Activated CD4-positive, alpha-beta T cell treated with anti-CD3 and anti-CD28 coated beads for 1 hour (primary cell): ENCODE measurements around the gene MICAL3.
A peak's percentile ranks its signal among the peaks of the same experiment; 100 is the strongest.
"Not testable (repeated sequence)": the region's sequence is repeated elsewhere in the genome, so short reads cannot be mapped to it uniquely, and the experiment has no call there.

Experiments
- DNase-seq: peaks from one replicate; pipeline ENCODE4 v3.0.0-alpha.2; 2020

Gene MICAL3, protein sequence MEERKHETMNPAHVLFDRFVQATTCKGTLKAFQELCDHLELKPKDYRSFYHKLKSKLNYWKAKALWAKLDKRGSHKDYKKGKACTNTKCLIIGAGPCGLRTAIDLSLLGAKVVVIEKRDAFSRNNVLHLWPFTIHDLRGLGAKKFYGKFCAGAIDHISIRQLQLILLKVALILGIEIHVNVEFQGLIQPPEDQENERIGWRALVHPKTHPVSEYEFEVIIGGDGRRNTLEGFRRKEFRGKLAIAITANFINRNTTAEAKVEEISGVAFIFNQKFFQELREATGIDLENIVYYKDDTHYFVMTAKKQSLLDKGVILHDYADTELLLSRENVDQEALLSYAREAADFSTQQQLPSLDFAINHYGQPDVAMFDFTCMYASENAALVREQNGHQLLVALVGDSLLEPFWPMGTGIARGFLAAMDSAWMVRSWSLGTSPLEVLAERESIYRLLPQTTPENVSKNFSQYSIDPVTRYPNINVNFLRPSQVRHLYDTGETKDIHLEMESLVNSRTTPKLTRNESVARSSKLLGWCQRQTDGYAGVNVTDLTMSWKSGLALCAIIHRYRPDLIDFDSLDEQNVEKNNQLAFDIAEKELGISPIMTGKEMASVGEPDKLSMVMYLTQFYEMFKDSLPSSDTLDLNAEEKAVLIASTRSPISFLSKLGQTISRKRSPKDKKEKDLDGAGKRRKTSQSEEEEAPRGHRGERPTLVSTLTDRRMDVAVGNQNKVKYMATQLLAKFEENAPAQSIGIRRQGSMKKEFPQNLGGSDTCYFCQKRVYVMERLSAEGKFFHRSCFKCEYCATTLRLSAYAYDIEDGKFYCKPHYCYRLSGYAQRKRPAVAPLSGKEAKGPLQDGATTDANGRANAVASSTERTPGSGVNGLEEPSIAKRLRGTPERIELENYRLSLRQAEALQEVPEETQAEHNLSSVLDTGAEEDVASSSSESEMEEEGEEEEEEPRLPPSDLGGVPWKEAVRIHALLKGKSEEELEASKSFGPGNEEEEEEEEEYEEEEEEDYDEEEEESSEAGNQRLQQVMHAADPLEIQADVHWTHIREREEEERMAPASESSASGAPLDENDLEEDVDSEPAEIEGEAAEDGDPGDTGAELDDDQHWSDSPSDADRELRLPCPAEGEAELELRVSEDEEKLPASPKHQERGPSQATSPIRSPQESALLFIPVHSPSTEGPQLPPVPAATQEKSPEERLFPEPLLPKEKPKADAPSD (N-terminal part only)

DNA sequence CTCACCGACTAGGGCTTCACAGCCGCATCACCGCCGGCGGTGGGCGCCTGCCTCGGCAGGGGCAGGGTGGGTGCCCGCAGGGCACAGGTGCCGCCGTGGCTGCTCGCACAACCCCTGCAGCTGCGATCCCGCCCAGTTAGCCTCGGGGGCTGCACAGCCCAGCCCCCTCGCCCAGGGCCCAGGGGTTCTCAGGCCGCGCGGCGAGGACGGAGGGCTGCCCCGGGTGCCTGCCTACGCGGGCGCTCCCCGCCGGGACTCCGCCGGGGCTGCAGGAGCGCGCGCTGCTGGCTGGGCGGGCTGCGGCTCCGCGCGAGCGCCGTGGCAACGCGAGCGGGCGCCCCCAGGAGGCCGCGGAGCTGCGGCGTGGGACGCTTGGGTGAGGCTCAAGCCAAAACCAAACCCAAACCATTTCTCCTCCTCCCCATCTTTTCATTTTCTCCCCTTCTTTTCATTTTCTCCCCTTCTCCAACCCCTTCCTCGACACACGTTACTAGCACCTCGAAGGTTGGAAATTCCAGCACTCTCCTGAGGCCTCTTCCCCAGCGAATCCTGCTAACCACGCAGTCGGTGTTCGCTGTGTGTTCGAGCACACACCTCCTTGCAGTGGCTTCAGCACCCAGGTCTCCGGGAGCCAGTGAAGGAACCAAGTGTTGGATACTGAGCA, at the start of gene MICAL3:
TSS of gene MICAL3 (minus strand) at position 286 of the 664 bp plus-strand sequence. CDS start 117,749 bp downstream, outside the sequence.
- DNase-seq, result peak; percentile 41

DNA sequence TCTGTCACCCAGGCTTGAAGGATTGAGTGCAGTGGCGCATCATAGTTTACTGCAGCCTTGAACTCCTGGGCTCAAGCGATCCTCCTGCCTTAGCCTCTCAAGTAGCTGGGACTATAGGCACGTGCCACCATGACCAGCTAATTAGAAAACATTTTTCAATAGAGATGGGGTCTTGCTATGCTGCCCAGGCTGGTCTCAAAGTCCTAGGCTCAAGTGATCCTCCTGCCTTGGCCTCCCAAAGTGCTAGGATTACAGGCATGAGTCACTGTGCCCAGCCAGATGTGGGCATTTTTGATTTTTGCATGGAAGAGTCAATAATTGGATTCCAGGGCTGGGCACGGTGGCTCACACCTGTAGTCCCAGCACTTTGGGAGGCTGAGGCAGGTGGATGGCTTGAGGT, 49.6 kb upstream of the MICAL3 start:
- not testable (repeated sequence) for DNase-seq

DNA sequence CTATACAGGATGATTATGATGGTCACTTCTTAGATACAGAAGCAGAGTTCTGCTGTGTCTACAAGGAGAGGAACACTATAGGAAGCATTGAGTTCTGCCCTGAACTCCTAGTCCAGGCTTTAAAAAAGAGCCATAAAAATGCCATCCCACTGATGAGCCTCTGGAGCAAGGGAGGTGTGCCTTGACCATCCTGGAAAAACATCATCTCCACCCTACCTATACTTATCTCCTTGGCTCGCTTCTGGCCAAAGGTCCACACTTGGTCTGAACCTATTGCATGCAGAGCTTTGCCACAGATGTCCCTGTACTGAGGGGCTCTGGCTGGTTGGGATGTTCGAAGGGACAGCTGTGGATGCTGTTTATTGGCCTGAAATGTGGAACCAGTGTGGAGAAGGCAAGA, 49.1 kb upstream of the MICAL3 start:
- DNase-seq, result no peak

DNA sequence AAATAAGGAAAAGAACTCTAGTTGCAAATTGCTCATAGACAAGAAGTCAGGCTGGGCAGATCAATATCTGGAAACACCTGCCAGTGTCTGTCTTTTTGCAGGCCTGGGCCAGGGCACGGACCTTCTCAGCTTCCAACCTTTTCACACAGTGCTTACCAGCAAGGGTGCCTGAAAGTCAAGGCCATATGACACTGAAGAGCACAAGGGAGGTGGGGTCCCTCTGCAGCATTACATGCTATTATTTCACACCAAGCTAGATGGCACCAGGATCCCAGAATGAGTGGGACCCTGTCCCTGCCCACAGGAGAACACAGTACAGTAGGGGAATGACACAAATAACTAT, 47.6 kb upstream of the MICAL3 start:
- DNase-seq, result no peak

DNA sequence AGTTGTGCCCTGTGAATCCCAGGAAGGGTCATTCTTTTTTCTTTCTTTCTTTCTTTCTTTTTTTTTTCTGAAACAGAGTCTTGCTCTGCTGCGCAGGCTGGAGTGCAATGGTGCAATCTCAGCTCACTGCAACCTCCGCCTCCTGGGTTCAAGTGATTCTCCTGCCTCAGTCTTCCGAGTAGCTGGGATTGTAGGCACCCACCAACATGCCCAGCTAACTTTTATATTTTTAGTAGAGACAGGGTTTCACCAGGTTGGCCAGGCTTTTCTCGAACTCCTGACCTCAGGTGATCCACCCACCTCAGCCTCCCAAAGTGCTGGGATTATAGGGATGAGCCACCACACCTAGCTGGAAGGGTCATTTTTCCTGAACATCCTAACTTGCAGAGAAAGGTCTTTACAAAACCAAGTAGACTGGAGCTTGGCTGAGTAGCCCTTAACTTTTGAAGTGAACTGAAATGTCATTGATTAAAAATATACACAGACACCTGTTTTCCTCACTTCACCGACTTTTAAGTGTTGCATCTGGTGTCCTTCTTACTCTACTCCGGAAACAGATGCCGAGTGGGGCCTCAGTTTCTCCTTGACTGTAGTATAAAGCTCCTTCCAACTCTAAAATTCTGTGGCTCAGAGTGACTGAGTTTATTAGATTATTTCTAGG, 47.1 kb upstream of the MICAL3 start:
- DNase-seq, result not testable (repeated sequence)

DNA sequence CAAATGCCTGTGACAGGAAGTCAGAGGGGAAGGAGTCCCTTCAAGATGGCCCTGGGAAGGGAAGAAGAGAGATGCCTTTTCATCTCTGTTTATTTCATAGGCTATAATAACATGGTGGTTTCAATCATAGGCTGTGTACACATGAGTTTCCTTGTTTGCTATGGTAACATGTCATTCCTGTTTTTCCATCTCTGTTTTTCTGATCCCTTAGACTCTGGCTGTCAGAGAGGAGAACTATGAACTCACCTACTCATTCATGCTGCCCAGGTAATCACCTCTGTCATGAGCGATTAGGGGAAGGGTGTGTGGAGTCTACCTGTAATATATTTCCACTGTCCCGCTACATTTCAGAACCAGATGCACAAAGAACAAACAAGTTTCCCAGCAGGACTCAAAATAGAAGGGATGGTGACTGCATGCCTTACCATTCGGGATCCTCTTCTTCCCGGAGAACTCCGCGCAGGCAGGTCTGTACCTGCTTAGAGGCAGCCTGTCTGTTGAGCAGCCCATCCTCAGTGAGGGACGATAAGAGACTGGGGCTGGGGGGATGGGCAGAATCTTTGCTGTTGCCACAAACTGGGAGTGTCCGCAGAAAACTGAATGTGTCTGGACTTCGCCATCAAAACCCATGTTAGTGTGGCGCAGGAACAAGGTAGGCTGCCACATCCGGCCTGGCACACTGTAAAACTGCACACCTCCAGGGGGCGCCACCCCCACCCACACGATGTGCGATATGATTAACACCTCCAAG, 46.4 kb upstream of the MICAL3 start:
- no peak for DNase-seq

DNA sequence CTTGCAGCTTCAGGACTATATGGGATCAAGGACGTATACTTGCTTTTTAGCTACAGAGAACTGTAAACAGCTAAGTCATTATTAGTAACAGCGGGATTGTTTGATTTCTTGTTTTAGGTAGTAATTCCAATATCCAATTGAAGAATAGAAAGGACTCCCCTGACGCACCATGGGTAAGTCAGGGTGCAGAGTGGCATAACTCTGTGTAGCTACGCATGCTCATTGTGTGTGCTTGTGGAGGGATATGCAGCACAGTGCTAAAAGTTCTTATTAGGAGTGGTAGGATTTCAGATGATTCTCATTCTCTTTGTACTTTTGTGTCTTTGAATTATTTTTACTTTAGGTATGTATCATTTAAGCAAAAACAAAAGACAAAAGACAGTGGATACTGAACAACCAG, 45.7 kb upstream of the MICAL3 start:
- no peak for DNase-seq

DNA sequence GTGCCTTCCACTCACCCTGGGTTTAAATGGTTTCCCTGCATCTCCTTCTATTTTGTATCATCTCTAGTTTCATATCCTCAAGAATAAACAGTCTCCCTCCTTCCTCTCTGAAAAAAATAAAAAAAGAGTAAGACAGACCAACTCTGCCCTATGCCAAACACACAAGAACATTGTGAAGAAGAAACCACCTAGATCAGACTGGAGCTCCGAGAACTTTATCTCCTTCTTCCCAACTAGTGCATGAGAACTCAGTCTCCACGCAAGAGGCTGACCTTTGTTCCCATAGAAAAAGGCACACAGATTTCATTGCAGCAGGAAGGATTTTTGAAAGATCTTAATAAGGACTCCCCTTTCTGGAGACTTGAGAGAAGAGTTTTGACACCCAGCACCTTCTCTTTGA, 44.7 kb upstream of the MICAL3 start:
- no peak for DNase-seq

DNA sequence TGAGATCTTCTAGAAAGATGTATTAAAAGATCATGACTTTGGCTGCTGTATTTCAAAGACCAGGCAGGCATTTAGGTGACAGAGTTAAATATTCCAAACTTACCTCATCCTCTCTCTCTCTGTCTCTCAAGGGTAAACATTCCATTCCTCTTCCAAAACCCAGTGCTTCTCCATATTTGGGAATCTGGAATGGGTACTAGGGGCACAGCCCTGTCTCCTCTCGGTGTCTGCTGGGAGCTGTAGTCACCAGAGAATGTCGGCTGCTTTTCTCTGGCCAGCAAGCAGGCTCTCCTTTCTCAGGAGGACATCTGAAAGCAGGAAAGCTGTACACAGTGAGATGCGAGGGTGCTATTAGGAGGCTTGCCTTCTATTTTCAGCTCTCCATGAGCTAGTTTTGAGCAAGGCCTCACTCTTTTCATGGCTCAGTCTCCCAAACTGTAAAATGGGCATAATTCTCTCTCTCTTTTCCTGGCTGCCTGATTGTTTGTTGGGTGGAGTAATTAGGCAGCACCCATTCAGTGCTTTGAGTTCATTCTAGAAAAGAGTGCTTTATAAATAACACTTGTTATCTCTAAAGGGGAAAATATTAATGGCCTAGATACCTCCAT, 44.1 kb upstream of the MICAL3 start:
- DNase-seq, result no peak

DNA sequence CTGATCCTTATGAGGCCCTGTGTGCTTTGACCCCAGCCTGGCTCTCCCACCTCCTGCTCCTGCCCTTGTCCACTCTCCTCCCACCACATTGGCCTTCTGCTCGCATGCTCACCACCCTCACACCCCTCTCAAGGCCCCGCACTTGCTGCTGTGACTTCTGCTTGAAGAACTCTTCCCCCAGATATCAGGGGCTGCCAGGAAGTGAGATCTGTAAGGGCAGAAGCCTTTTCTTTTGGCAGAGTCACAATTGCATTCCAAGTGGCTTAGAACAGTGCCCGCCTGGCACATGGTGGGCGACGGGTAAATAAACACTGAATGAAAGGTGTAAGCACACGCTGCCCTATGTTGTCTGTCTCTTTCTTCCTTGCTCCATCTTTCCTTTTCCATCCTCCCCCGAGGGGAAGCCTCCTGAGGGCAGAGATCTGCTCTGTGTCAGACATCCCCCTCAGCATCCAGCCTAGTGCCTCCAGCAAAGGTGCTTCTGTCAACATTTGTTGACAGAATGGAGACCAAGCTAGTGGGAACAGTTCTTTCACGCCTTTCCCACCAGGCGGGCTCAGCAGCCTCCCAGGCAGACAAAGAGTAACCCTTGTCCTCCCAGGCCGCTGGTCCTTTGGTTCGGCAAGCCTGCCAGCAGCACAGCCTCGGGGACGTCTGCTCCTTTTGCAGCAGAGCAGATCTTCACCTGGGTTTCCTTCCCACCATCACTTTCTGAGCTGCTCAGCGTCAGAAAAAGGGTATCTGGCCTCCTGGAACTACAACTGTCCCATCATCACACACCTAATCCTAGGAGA, 43.4 kb upstream of the MICAL3 start:
- no peak for DNase-seq

DNA sequence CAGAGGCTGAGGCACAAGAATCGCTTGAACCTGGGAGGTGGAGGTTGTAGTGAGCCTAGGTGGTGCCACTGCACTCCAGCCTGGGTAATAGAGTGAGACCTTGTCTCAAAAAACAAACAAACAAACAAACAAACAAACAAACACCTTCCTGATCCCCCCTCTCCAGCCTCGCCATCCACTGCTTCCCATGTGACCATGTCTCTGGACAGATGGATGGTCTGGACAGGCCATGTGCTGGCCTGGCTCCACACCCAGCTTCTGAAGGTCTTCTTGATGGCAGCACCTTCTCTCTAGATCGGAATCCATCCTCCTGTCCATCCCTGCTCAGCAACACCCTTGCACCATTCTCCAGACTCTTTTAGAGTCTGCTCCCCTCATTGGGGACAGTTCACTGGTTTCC, 42.8 kb upstream of the MICAL3 start:
- no peak for DNase-seq

DNA sequence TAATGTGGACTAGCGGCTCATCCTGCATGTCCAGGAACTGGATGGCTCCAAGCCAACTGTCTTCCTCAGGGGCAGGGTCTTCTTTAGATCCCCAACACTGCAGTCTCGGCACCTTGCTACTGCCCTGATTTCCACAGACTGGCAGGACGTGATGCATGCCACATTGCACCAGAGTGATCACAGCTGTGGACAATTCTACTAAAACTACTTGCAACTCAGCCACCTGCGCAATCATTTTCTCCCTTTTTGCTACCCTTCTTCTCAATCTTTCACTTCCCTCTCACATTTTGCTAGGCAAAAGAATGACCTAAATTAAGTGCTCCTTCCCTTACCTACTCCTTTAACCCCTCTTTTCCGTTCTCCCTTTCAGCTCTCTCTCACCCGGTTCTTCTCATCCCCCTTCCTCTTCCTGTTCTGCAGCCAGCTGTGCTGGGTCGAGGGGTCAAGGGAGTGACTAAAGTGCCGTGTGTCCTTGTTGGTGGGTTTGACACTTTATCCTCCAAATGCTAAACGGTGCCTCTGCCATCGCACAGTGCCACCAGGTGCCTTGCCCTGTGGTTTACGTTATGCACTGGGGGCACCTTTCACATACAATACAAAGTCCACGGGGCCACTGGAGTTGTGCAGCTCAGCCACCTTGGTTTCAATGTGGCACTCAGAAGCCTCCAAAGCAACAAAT, 42.0 kb upstream of the MICAL3 start:
- DNase-seq, result no peak

DNA sequence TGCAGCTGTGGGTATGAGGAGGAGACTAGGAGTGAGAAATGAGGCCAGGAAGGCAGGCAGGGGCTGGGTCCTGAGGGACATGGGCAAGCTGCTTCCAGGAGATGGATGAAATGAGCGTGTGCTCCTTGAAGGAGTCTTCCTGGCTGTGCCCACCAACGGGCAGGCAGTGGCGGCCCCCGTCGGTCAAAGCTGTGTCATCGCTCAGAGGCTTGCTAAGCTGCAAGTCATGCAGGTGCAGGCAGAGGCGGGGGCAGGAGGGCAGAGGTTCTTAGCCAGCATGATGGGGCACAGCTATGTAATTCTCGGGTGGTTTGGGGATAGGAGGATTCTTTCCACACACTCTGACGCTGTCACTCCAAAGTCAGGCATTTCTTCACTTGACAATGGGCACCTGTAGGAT, 40.9 kb upstream of the MICAL3 start:
- no peak for DNase-seq

DNA sequence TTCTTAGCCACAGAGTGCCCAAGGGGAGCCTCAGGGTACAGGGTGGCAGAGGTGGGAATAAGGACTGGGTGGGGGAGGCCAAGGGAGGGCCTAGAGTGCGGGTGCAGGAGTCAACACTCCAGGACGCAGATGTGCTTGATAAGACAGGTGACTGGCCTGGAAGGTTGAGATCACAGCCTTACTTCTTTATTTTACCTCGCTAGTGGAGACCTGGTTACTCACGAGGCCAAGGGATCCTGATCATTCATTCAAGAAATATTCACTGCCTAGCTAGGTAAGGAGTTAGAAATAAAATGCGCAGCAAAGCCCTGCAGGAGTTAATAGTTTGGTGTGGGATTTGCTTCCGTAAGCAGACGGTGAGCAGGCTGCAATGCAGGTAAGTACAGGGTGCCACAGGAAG, 40.3 kb upstream of the MICAL3 start:
- DNase-seq, result no peak

DNA sequence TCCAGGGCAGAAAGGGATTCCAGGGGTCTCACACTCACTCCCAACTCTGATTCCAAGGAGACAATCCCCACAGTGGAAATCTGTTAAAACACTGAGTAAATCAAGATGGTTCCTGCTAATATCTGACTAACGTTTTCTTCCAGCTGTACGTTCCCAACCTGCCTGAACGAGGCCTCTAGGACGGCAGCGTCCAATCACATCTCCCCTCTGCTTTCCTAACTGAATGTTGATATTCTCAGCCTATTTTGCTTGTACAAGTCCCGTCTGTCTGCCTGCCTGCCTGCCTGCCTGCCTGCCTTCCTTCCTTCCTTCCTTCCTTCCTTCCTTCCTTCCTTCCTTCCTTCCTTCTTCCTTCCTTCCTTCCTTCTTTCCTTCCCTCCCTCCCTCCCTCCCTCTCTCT, 39.4 kb upstream of the MICAL3 start:
- DNase-seq, result not testable (repeated sequence)

DNA sequence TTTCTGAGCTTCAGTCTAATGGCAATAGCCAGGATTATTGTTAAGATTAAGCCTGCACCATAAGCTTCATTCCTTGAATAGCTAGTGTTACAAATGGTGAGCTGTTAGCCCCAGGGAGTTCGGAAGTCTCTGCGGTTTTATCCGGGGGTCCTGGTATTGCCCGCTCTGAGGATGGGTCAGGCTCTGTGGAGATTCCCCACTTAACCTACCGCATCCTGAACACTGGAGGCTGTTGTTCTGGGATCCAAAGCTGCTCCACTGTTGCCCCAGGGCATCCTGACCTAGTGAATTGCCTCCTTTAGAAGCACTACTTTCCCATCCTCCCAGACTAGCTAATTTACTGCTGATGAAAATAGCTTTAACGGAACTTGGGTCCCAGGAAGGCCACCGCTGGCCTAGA, 38.9 kb upstream of the MICAL3 start:
- no peak for DNase-seq

DNA sequence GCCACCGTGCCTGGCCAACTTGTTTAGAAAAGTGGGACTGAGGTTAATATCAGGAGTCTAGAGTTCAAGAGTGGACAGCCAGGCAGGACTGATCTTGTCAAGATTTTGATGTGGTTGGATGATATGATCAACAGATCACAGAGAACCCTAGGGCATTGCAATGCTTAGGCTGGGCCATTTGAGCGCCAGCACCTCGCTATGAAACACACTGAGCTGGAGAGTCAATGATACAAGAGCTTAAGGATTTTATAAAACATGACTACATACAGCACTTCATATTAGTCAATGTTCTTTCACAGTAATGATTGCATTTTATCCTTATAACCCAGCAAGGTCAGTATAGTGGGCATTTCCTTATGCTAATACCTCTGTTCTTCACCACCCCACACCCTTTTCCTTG, 38.1 kb upstream of the MICAL3 start:
- DNase-seq, result no peak

DNA sequence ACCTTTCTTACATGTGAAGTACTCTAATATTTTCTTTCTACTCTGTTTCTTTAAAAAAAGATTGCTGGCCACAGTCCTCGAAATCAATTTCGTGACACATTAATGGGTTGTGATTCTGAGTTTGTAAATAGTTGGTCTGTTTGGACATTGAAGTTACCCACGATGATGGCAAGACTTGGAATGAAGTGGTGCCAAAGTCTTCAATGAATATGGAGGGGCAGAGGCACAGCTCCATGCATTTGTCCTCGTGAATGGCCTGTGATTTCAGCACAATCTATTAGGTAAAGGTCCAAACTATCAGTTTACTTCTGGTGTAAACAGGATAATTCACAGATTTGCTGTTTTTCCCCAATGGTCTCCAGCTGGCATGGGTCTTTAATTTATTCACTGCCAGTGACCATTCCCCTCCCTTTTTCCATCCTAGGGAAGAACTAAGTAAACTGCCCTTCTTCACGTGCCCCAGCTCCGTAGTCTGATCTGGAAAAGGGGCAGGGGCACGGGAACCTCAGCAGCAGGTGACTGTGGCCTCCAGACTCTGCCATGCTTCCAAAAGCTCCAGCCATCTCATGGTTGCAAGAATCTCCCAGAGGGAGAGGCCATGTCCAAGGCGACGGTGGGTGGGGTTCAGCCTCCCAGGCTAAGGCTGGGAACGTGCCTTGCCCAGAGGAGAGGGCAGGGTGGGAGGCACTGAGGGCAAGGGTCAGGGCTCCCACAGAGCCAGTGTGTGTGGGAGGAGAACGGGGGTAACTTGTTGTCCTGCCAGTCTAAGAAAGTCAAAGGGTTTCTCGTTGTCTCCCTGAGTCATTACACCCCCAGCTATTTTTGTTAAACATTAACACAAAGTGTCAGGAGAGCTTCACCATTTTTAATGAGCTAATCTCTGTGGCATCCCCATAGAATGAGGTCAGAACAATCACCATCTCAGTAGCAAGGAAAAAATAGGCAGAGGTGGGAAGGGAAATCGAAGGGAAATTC, 36.6 kb upstream of the MICAL3 start:
- DNase-seq, result no peak
